Mesendoderm (in vitro differentiated cells): ENCODE data around the gene DNAJC2.
"Not testable (repeated sequence)": the region's sequence is repeated elsewhere in the genome, so short reads cannot be mapped to it uniquely, and the experiment has no call there.

Experiments used
- DNase-seq: peaks from one replicate; pipeline ENCODE4 v3.0.0; 2013
- H2AK5ac ChIP-seq: 2 replicates; pipeline ENCODE4 v1.6.1; 2013; ENCODE audit warnings: low read length, inconsistent platforms
- H2BK120ac ChIP-seq: 2 replicates; pipeline ENCODE4 v1.6.1; 2013; ENCODE audit warnings: low read depth, mild to moderate bottlenecking, low read length, moderate library complexity, mixed read lengths
- H2BK15ac ChIP-seq: replicated peaks from 2 replicates; pipeline ENCODE4 v1.6.1; 2013; ENCODE audit warnings: low read depth, mild to moderate bottlenecking, moderate library complexity
- H2BK5ac ChIP-seq: 2 replicates; pipeline ENCODE4 v1.6.1; 2013; ENCODE audit warnings: low read length, inconsistent platforms
- H3K18ac ChIP-seq: 2 replicates; pipeline ENCODE4 v1.6.1; 2013; ENCODE audit warnings: mild to moderate bottlenecking, low read length, mixed read lengths
- H3K23ac ChIP-seq: one replicate; pipeline ENCODE4 v1.6.1; 2013; ENCODE audit warnings: low read length
- H3K27ac ChIP-seq: 2 replicates; pipeline ENCODE4 v1.5.1; 2013; ENCODE audit warnings: low read depth, mild to moderate bottlenecking, inconsistent platforms, low read length, moderate library complexity
- H3K27me3 ChIP-seq: 2 replicates; pipeline ENCODE4 v1.6.1; 2013; ENCODE audit warnings: low read length, control low read depth, mild to moderate bottlenecking, inconsistent platforms; ENCODE audit not compliant: insufficient read depth, poor library complexity
- H3K36me3 ChIP-seq: 2 replicates; pipeline ENCODE4 v1.6.1; 2013; ENCODE audit warnings: low read length, inconsistent platforms; ENCODE audit not compliant: control insufficient read depth, insufficient read depth
- H3K4ac ChIP-seq: one replicate; pipeline ENCODE4 v1.6.1; 2013; ENCODE audit warnings: low read depth, mild to moderate bottlenecking, low read length, moderate library complexity
- H3K4me1 ChIP-seq: 2 replicates; pipeline ENCODE4 v1.6.1; 2013; ENCODE audit warnings: low read depth, low read length, inconsistent platforms; ENCODE audit not compliant: control insufficient read depth
- H3K4me2 ChIP-seq: 2 replicates; pipeline ENCODE4 v1.6.1; 2013; ENCODE audit warnings: low read length
- H3K4me3 ChIP-seq: 2 replicates; pipeline ENCODE4 v1.5.1; 2013; ENCODE audit warnings: mild to moderate bottlenecking, low read length
- H3K56ac ChIP-seq: one replicate; pipeline ENCODE4 v1.6.1; 2013; ENCODE audit warnings: low read length
- H3K79me1 ChIP-seq: 2 replicates; pipeline ENCODE4 v1.6.1; 2013; ENCODE audit warnings: low read length, inconsistent platforms
- H3K79me2 ChIP-seq: 2 replicates; pipeline ENCODE4 v1.6.1; 2013; ENCODE audit warnings: mild to moderate bottlenecking, low read length; ENCODE audit not compliant: control insufficient read depth, insufficient read depth
- H3K9ac ChIP-seq: 2 replicates; pipeline ENCODE4 v1.6.1; 2013; ENCODE audit warnings: low read length, inconsistent platforms
- H4K5ac ChIP-seq: one replicate; pipeline ENCODE4 v1.6.1; 2013; ENCODE audit warnings: low read length
- H4K8ac ChIP-seq: one replicate; pipeline ENCODE4 v1.6.1; 2013; ENCODE audit warnings: low read depth, mild to moderate bottlenecking, control low read depth, low read length, moderate library complexity
- WGBS: extraction: QIAGEN DNeasy Blood & Tissue Kit; methylation state at CpG from one replicate; pipeline ENCODE4 v1.1.7; 2013; ENCODE audit warnings: low lambda C conversion rate, missing lambda C conversion rate; ENCODE audit not compliant: insufficient coverage; ENCODE audit errors: extremely low coverage; 5-methylcytosine and 5-hydroxymethylcytosine counted together

DNAJC2 gene

DNA sequence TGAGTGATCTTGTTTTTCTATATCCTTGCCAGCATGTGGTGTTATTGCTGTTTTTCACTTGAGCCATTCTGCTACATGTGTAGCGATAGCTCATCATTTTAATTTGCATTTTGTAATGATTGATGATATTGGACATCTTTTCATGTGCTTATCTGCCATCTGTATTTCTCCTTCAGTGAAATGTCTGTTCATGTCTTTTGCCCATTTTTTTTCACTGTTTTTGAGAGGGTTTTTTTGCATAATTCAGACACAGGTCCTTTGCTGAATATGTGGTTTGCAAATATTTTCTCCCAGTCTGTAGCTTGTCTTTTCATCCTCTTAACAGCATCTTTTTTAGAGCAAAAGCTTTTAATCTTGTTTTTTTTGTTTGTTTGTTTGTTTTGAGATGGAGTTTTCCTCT is 51.0 kb downstream of the DNAJC2 start:
- no peak overlapping the region for H3K56ac ChIP-seq
- no peak overlapping the region for H2AK5ac ChIP-seq
- H3K79me1 ChIP-seq, result peaks cover under 1% of the 10 kb centered on the region
- no peak overlapping the region for H3K27ac ChIP-seq
- peaks cover 3% of the 10 kb centered on the region for H3K4me1 ChIP-seq
- no peak overlapping the region for H3K4me3 ChIP-seq
- H2BK120ac ChIP-seq, result no peak overlapping the region
- H3K79me2 ChIP-seq, result peaks cover 8% of the 10 kb centered on the region
- no peak overlapping the region for H2BK15ac ChIP-seq
- no peak overlapping the region for H3K4ac ChIP-seq
- H3K23ac ChIP-seq, result no peak overlapping the region
- no CpG with 5 or more reads among the region's 1 CpG for WGBS
- no peaks in the 10 kb centered on the region for H3K27me3 ChIP-seq
- H3K36me3 ChIP-seq, result no peaks in the 10 kb centered on the region
- H3K18ac ChIP-seq, result no peak overlapping the region
- no peak overlapping the region for H4K8ac ChIP-seq
- no peak for DNase-seq
- no peak overlapping the region for H3K4me2 ChIP-seq
- no peak overlapping the region for H4K5ac ChIP-seq
- no peak overlapping the region for H3K9ac ChIP-seq
- H2BK5ac ChIP-seq, result no peak overlapping the region

DNA sequence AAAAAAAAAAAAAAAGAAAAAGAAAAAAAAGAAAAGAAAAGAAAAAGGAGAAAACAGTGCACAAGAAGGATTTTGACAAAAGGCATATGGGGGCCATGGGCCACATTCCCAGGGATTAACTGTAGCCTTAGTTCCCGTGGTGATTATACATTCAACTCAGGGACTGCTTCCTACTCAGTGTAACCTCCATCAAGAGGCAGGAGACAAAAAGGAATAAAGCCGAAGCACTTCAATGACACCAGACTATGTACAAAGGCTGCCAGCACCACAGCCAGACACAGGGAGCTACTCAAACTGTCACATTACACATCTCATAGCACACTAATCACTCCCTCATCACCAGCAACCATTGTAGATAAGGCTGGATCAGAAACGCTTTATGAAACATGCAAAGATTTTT is 52.4 kb downstream of the DNAJC2 start:
- Histone ChIP-seq H3K79me1 (no peaks in the 10 kb centered on the region), H4K8ac (no peak overlapping the region), H3K36me3 (no peaks in the 10 kb centered on the region), H2AK5ac (no peak overlapping the region), H3K23ac (no peak overlapping the region), H4K5ac (no peak overlapping the region), H2BK5ac (no peak overlapping the region), H3K79me2 (no peaks in the 10 kb centered on the region), H3K27ac (no peak overlapping the region), H3K9ac (no peak overlapping the region), H3K18ac (no peak overlapping the region), H3K27me3 (no peaks in the 10 kb centered on the region), H3K4ac (no peak overlapping the region), H3K4me2 (no peak overlapping the region), H3K56ac (no peak overlapping the region), H2BK120ac (no peak overlapping the region), H3K4me3 (no peak overlapping the region), H2BK15ac (no peak overlapping the region), H3K4me1 (peaks cover 3% of the 10 kb centered on the region)
- no CpG with 5 or more reads among the region's 3 CpGs for WGBS
- DNase-seq, result no peak

DNA sequence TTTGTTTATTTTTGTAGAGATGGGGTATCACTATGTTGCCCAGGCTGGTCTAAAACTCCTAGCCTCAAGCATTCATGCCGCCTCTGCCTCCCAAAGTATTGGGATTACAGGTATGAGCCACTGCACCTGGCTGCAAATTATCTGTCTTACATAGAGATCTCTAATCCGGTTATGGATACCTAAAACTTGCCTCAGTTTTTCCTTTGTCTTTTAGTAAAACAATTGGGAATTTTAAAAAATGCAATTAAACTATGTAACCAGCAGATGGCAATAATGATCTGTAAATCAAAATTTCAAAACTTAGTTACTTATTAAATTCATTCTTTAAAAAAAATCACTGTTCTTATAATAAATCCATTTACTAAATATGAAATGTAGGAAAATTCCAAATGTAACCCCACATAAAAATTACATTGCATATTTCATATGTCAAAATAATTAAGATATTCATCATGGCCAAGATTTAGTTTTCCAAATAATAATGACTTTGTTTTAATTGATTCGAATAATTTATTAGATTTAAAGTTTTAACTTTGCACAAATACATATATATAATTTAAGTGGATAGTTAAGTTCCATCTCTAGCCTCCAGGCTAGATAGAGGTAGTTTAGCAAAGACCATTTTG is 61.7 kb downstream of the DNAJC2 start:
- H2BK15ac ChIP-seq, H2BK120ac ChIP-seq, H3K4ac ChIP-seq, H3K79me2 ChIP-seq, H3K4me2 ChIP-seq, H3K27ac ChIP-seq, H3K18ac ChIP-seq, H3K27me3 ChIP-seq, H3K56ac ChIP-seq, H3K36me3 ChIP-seq, H4K5ac ChIP-seq, H2BK5ac ChIP-seq, H3K79me1 ChIP-seq, H4K8ac ChIP-seq, H3K23ac ChIP-seq, H3K4me1 ChIP-seq, H2AK5ac ChIP-seq, H3K9ac ChIP-seq, DNase-seq, H3K4me3 ChIP-seq: not testable (repeated sequence)
- no CpG with 5 or more reads among the region's 3 CpGs for WGBS

DNA sequence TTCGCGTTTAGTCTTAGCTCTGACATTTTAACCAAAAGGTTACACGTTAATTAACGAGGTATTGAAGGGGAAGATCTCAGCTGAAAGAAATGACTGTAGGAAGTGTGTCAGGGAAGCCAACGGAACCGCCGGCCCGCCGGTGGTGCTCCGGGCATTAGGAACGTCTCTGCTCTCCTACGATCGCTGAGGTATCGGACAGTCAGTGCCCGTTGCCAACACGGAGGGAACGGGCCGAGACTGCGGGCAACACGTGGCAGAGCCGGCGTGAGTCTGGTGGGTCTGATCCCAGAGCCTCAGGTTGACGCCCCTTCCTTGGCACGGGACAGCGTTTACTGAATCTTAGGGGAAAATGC is 63.8 kb downstream of the DNAJC2 start:
- DNase-seq, result peak; percentile 15
- H2BK15ac ChIP-seq, H3K4me3 ChIP-seq, H3K23ac ChIP-seq, H4K5ac ChIP-seq, H4K8ac ChIP-seq, H3K79me2 ChIP-seq, H3K18ac ChIP-seq, H3K4ac ChIP-seq, H3K27me3 ChIP-seq, H3K4me1 ChIP-seq, H3K79me1 ChIP-seq, H2BK5ac ChIP-seq, H2AK5ac ChIP-seq, H3K27ac ChIP-seq, H3K36me3 ChIP-seq, H2BK120ac ChIP-seq: not testable (repeated sequence)
- Histone ChIP-seq H3K4me2 (peak overlapping the region; percentile 26), H3K56ac (peak overlapping the region; percentile 78), H3K9ac (peak overlapping the region; percentile 30)
- no CpG with 5 or more reads among the region's 25 CpGs for WGBS

DNA sequence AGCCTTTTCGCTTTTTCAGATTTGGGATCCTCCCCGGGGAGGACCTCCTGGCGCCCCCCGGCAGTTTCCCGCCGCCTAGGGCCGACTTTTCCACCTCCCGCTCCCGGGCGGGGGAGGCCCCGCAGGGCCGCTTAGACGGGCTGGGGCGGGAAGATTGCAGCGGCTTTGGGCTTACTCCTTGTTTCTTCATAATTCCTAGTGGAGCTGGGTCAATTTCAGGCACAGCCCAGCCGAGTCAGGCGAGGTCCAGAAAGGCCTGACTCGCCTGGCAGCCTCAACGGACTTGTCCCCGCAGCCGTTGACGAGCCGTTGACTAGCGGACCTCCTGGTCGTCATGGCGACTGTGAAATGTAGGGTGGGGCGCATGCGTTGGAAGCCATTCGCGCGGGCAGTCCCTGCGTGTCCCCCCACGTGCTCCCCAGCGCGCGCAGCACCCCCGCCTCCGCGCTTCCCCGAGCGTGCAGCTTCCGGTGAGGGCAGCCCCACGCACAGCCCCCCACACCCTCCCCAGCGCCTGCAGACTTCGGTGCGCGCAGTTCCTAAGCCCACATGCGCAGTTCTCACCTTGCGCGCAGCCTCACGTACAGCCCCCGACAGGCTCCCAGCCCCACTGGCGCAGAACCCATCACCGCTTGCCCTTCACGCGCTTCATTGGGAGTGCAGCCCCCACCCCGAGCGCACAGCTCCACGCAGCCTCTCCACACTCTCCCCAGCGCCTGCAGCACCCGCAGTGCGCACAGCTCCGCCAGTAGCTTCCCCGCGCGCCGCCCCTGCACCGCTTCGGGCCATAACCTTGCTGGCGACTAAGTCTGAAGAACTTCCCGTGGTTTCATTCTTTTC is 64.4 kb downstream of the DNAJC2 start:
- H3K36me3 ChIP-seq, H3K79me1 ChIP-seq, H3K4me1 ChIP-seq, H2BK120ac ChIP-seq, H3K79me2 ChIP-seq, H4K8ac ChIP-seq, H2BK5ac ChIP-seq, H3K18ac ChIP-seq, H2AK5ac ChIP-seq, H4K5ac ChIP-seq, H3K27ac ChIP-seq, H3K27me3 ChIP-seq, H3K23ac ChIP-seq, H2BK15ac ChIP-seq, H3K4ac ChIP-seq: not testable (repeated sequence)
- Histone ChIP-seq H3K56ac (peak overlapping the region; percentile 67), H3K4me3 (peak overlapping the region; percentile 16), H3K9ac (peak overlapping the region; percentile 55), H3K4me2 (peak overlapping the region; percentile 61)
- DNase-seq, result peak; percentile 66
- WGBS, result no CpG with 5 or more reads among the region's 71 CpGs

DNA sequence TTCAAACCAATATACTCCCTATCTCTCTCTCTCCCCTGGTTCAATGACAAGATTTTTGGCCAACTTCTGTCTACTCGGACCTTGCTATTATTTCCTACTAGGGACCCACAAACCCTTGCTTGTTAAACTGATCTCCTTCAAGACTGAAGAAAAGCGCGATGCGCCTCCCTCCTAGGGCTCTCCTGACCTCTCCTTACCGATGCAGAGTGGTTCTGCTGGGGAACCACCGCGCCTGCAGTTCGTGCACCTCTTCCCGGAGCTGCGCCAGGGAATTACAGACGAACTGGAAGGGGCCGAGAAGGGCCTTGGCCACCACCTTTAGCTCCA is 65.0 kb downstream of the DNAJC2 start:
- peak overlapping the region; percentile 37 for H3K9ac ChIP-seq
- peak; percentile 42 for DNase-seq

More for the DNA sequence above, 65.0 kb downstream of the DNAJC2 start:
- no CpG with 5 or more reads among the region's 12 CpGs for WGBS
- H2AK5ac ChIP-seq, H3K18ac ChIP-seq, H2BK120ac ChIP-seq, H2BK5ac ChIP-seq, H3K36me3 ChIP-seq, H3K4me1 ChIP-seq, H4K8ac ChIP-seq, H3K4me3 ChIP-seq, H3K27me3 ChIP-seq, H3K23ac ChIP-seq, H3K79me2 ChIP-seq, H3K79me1 ChIP-seq, H2BK15ac ChIP-seq, H4K5ac ChIP-seq, H3K4ac ChIP-seq, H3K27ac ChIP-seq: not testable (repeated sequence)
- Histone ChIP-seq H3K4me2 (peak overlapping the region; percentile 23), H3K56ac (peak overlapping the region; percentile 67)
